Suprapubic skin (tissue), 3 donors: Measurements from ENCODE around the gene FAM187B.

Experiments
- POLR2AphosphoS5 ChIP-seq, 3 donors: sonication (generic); formaldehyde crosslinking; IDR thresholded peaks; one replicate each; pipeline ENCODE4 v1.6.1; 2017; ENCODE audit warnings: antibody characterized with exemption in 3 of 3
- TF ChIP-seq, protein P1 (sequence below), 2 donors: fragments of 200-600 bp in 1 of 2; fragments of 450-650 bp in 1 of 2; sonication (generic) in 1 of 2; IDR thresholded peaks; one replicate each; pipeline ENCODE4 v1.5.1; 2016 to 2019; ENCODE audit warnings: antibody characterized with exemption in 2 of 2, mild to moderate bottlenecking in 1 of 2, moderate library complexity in 1 of 2

DNA sequence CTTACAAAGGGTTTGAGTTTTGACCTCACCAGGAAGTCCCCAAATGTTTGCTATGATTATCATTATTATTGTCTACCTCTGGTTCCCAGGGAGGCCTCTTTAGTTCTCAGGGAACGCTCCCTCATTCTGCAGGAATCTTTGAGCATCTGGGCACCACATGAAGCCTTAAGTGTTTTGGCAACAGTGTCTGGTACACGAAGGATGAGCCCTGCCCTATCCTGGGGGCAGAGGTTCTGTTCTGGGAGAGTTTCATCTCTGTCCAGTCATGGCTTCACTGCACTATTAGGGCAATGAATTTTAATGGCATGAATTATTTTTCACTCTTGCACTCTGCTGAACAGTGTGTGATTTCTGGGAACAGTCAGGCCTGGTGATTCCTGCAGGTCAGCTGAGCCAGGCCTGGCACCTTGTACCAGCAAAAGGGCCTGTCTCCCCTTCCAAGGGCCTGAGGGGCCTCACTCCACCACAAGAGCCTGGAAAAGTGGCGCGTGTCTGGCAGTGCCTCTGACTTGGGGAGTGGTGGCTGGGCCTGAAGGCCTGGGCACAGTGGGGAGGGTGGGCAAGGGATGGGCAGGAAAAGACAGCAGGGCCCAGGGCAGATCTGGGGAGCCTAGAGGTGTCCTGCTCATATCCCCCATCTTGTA, 4.6 kb downstream of the FAM187B start:
- TF ChIP-seq, protein P1, sequence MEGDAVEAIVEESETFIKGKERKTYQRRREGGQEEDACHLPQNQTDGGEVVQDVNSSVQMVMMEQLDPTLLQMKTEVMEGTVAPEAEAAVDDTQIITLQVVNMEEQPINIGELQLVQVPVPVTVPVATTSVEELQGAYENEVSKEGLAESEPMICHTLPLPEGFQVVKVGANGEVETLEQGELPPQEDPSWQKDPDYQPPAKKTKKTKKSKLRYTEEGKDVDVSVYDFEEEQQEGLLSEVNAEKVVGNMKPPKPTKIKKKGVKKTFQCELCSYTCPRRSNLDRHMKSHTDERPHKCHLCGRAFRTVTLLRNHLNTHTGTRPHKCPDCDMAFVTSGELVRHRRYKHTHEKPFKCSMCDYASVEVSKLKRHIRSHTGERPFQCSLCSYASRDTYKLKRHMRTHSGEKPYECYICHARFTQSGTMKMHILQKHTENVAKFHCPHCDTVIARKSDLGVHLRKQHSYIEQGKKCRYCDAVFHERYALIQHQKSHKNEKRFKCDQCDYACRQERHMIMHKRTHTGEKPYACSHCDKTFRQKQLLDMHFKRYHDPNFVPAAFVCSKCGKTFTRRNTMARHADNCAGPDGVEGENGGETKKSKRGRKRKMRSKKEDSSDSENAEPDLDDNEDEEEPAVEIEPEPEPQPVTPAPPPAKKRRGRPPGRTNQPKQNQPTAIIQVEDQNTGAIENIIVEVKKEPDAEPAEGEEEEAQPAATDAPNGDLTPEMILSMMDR (IDR thresholded peaks at IDR 0.05), result no peak
- no peak for TF ChIP-seq POLR2AphosphoS5 (IDR thresholded peaks at IDR 0.05)
